SK-N-SH (cell line): Measurements from ENCODE around the gene KSR2. TPM values are rescaled to one million over a fixed set of nuclear protein-coding genes. Genes with fewer than 3 reads are reported as not detected.

Source experiments
- CTCF ChIA-PET: fragments of 300-600, 350-600 bp; formaldehyde crosslinking; extraction: SDS; loops from one replicate; lab custom pipeline; 2021; lab: Yijun Ruan, JAX
- POLR2A ChIA-PET: fragments of 350-600 bp; sonication (Branson Sonifier 250); formaldehyde crosslinking; extraction: SDS; loops from one replicate; lab custom pipeline; 2020; ENCODE audit warnings: antibody characterized with exemption, inconsistent platforms; lab: Yijun Ruan, JAX
- DNase-seq: peaks from one replicate; pipeline ENCODE4 v3.0.0; 2012
- H2AFZ ChIP-seq: fragments of 200-600 bp; sonication (generic); 2 replicates; pipeline ENCODE4 v1.8.1; 2016; ENCODE audit warnings: antibody characterized with exemption, mild to moderate bottlenecking, low read depth
- H3F3A ChIP-seq: fragments of 200-600 bp; sonication (generic); replicated peaks from 2 replicates; pipeline ENCODE3; 2016; ENCODE audit warnings: antibody characterized with exemption, mild to moderate bottlenecking; ENCODE audit not compliant: insufficient read depth
- H3K27ac ChIP-seq, 2 experiments: fragments of 200-500 bp in 1 of 2; fragments of 200-600 bp in 1 of 2; sonication (Bioruptor generic) in 1 of 2; sonication (generic), shearing (Covaris generic) in 1 of 2; 2 replicates each; pipeline versions ENCODE4 v1.5.1 to v1.6.1; 2014 to 2016; ENCODE audit warnings: low read depth in 2 of 2, inconsistent platforms in 1 of 2, low read length in 1 of 2, mild to moderate bottlenecking in 1 of 2, mixed read lengths in 1 of 2
- H3K27me3 ChIP-seq: fragments of 200-600 bp; sonication (generic), shearing (Covaris generic); 2 replicates; pipeline ENCODE4 v1.6.1; 2016; ENCODE audit warnings: mixed run types; ENCODE audit not compliant: insufficient read depth
- H3K36me3 ChIP-seq, 2 experiments: fragments of 200-500 bp in 1 of 2; fragments of 200-600 bp in 1 of 2; sonication (Bioruptor generic) in 1 of 2; sonication (generic) in 1 of 2; replicated peaks in 1 of 2; 2 replicates each; pipeline versions ENCODE3 to v1.5.1; 2014 to 2016; ENCODE audit warnings: low read length in 1 of 2, mild to moderate bottlenecking in 1 of 2; ENCODE audit not compliant: insufficient read depth in 2 of 2, control insufficient read depth in 1 of 2
- H3K4me1 ChIP-seq, 2 experiments: fragments of 200-500 bp in 1 of 2; fragments of 200-600 bp in 1 of 2; sonication (Bioruptor generic) in 1 of 2; sonication (generic), shearing (Covaris generic) in 1 of 2; 2 replicates each; pipeline versions ENCODE4 v1.5.1 to v1.6.1; 2014 to 2016; ENCODE audit warnings: low read depth in 1 of 2, low read length in 1 of 2, mixed run types in 1 of 2; ENCODE audit not compliant: insufficient read depth in 2 of 2, control insufficient read depth in 1 of 2
- H3K4me2 ChIP-seq: fragments of 200-600 bp; sonication (generic), shearing (Covaris generic); 2 replicates; pipeline ENCODE4 v1.6.1; 2017; ENCODE audit warnings: mixed run types
- H3K4me3 ChIP-seq, 2 experiments: fragments of 200-500 bp in 1 of 2; fragments of 200-600 bp in 1 of 2; sonication (Bioruptor generic) in 1 of 2; sonication (generic), shearing (Covaris generic) in 1 of 2; 2 replicates each; pipeline versions ENCODE4 v1.5.1 to v1.8.1; 2014 to 2016; ENCODE audit warnings: low read depth in 2 of 2, inconsistent platforms in 1 of 2, low read length in 1 of 2, mild to moderate bottlenecking in 1 of 2, mixed read lengths in 1 of 2, moderate library complexity in 1 of 2
- H3K79me2 ChIP-seq: fragments of 200-600 bp; sonication (generic); 2 replicates; pipeline ENCODE4 v1.8.1; 2017; ENCODE audit warnings: mild to moderate bottlenecking; ENCODE audit not compliant: insufficient read depth
- H3K9ac ChIP-seq: fragments of 200-600 bp; sonication (generic); 2 replicates; pipeline ENCODE4 v1.6.1; 2017; ENCODE audit warnings: mixed run types
- H3K9me2 ChIP-seq: fragments of 200-600 bp; sonication (generic); 2 replicates; pipeline ENCODE4 v1.6.1; 2017; ENCODE audit warnings: mixed run types
- H3K9me3 ChIP-seq: fragments of 200-600 bp; sonication (generic); 2 replicates; pipeline ENCODE4 v1.6.1; 2017; ENCODE audit warnings: mixed run types, mild to moderate bottlenecking, moderate library complexity
- H4K20me1 ChIP-seq: fragments of 200-600 bp; sonication (generic); 2 replicates; pipeline ENCODE4 v1.6.1; 2017; ENCODE audit warnings: mild to moderate bottlenecking, mixed run types; ENCODE audit not compliant: insufficient read depth
- CHD2 ChIP-seq: fragments of 150-350 bp; IDR thresholded peaks from 2 replicates; pipeline ENCODE4 v1.6.1; 2018; ENCODE audit warnings: low read length; ENCODE audit not compliant: partially characterized antibody
- EP300 ChIP-seq, 2 experiments: IDR thresholded peaks; 2 replicates each; pipeline versions ENCODE4 v1.4.0 to v1.6.1; 2012; ENCODE audit warnings: borderline replicate concordance in 1 of 2, low read depth in 1 of 2, low read length in 1 of 2
- EZH2phosphoT487 ChIP-seq: fragments of 200-600 bp; sonication (generic); IDR thresholded peaks from 2 replicates; pipeline ENCODE4 v1.6.1; 2017; ENCODE audit warnings: low read depth, mixed run types, mild to moderate bottlenecking, antibody characterized with exemption, moderate library complexity, borderline replicate concordance
- FOSL2 ChIP-seq: IDR thresholded peaks from 2 replicates; pipeline ENCODE4 v1.4.0; 2012; ENCODE audit warnings: low read depth, mild to moderate bottlenecking, moderate library complexity, borderline replicate concordance
- FOXJ3 ChIP-seq: sonication (generic); formaldehyde crosslinking; IDR thresholded peaks from 2 replicates; pipeline ENCODE4 v1.5.1; 2020; ENCODE audit warnings: mild to moderate bottlenecking, missing genetic modification reagents
- GABPA ChIP-seq: IDR thresholded peaks from 2 replicates; pipeline ENCODE4 v1.4.0; 2012; ENCODE audit warnings: low read depth, mild to moderate bottlenecking
- GATA2 ChIP-seq: sonication (generic); formaldehyde crosslinking; IDR thresholded peaks from 2 replicates; pipeline ENCODE4 v1.5.0; 2020; ENCODE audit warnings: mild to moderate bottlenecking, missing genetic modification reagents
- MXI1 ChIP-seq: IDR thresholded peaks from 2 replicates; pipeline ENCODE4 v1.6.1; 2012; ENCODE audit warnings: mild to moderate bottlenecking, low read depth, low read length, improper control_type of control experiment
- NRF1 ChIP-seq: IDR thresholded peaks from 2 replicates; pipeline ENCODE4 v1.6.1; 2012; ENCODE audit warnings: low read depth, mild to moderate bottlenecking, low read length
- SMC3 ChIP-seq: IDR thresholded peaks from 2 replicates; pipeline ENCODE4 v1.6.1; 2012; ENCODE audit warnings: low read depth, low read length, improper control_type of control experiment
- YY1 ChIP-seq: IDR thresholded peaks from 2 replicates; pipeline ENCODE4 v1.4.0; 2012; ENCODE audit warnings: low read depth, mild to moderate bottlenecking
- WGBS: methylation state at CpG from one replicate; pipeline ENCODE4 v1.1.6; 2017; ENCODE audit warnings: low lambda C conversion rate; 5-methylcytosine and 5-hydroxymethylcytosine counted together
- polyA plus RNA-seq, 3 experiments: library from polyadenylated mRNA; depleted of rRNA; stranded (reverse); fragments of >200 nt; gene quantifications; 2 replicates each; pipeline ENCODE4 v1.2.3, GENCODE V29; 2012
- TF ChIP-seq, protein P1 (sequence below): fragments of 200-600 bp; sonication (generic); IDR thresholded peaks from 2 replicates; pipeline ENCODE4 v1.6.1; 2017; ENCODE audit warnings: antibody characterized with exemption, mild to moderate bottlenecking, moderate library complexity
- TF ChIP-seq, protein P2 (sequence below): fragments of 150-350 bp; IDR thresholded peaks from 2 replicates; pipeline ENCODE4 v1.6.1; 2016; ENCODE audit warnings: mild to moderate bottlenecking, low read depth, low read length
- TF ChIP-seq, protein P3 (sequence below): IDR thresholded peaks from 2 replicates; pipeline ENCODE4; 2012
- TF ChIP-seq, protein P4 (sequence below): IDR thresholded peaks from 2 replicates; pipeline ENCODE4 v1.4.0; 2012; ENCODE audit warnings: low read depth
- TF ChIP-seq, protein P5 (sequence below): IDR thresholded peaks from 2 replicates; pipeline ENCODE4 v1.6.1; 2012; ENCODE audit warnings: mild to moderate bottlenecking, low read depth, low read length, moderate library complexity

The KSR2 gene
- polyA plus RNA-seq, 1 of the 3 experiments (the other 2 are of a cell fraction): 0.12 TPM

DNA sequence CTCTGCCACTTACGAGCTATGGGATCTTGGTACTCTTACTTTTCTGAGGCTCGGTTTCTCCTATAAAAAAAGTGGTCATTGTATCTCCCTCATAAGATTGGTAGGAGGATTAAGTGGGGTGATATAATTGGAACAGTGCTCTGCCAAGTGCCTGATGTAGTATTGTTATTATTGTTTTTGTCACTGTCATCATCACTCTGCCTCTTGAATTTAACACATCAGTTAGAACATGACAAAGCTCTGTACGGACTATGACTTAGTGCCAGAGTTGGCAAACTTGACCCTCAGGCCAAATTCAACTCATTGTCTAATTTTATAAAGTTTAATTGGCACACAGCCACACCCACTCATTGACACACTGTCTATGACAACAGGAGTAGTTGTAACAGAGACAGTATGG, 378.4 kb downstream of the KSR2 start:
- DNase-seq: no peak
- 55% methylated on average over 3 of the region's 3 CpGs for WGBS
- H3K4me1 ChIP-seq: peaks cover 0 to 11% of the 10 kb centered on the region in 2 experiments; a peak in 1 of 4 replicates
- H2AFZ ChIP-seq: no peak overlapping the region
- no peak overlapping the region for H3K27ac ChIP-seq
- no peaks in the 10 kb centered on the region for H3K27me3 ChIP-seq
- ChIA-PET CTCF (interaction anchor here (1.0 to 8.0 kb wide), 2 partner anchors 223 to 247 kb away, joined by 3 to 90 read pairs; no protein-coding TSS in a partner anchor), POLR2A (no interaction called here)
- H3K36me3 ChIP-seq: no peaks in the 10 kb centered on the region
- no peak overlapping the region for H3K4me3 ChIP-seq
- no peaks in the 10 kb centered on the region for H3K9me3 ChIP-seq
- H3K9ac ChIP-seq: no peak overlapping the region
- no peaks in the 10 kb centered on the region for H3K79me2 ChIP-seq
- H3K9me2 ChIP-seq: no peaks in the 10 kb centered on the region
- TF ChIP-seq GABPA: no peak
- no peak for TF ChIP-seq NRF1
- TF ChIP-seq CHD2: no peak
- no peak for TF ChIP-seq SMC3
- TF ChIP-seq YY1: no peak
- TF ChIP-seq, protein P1, sequence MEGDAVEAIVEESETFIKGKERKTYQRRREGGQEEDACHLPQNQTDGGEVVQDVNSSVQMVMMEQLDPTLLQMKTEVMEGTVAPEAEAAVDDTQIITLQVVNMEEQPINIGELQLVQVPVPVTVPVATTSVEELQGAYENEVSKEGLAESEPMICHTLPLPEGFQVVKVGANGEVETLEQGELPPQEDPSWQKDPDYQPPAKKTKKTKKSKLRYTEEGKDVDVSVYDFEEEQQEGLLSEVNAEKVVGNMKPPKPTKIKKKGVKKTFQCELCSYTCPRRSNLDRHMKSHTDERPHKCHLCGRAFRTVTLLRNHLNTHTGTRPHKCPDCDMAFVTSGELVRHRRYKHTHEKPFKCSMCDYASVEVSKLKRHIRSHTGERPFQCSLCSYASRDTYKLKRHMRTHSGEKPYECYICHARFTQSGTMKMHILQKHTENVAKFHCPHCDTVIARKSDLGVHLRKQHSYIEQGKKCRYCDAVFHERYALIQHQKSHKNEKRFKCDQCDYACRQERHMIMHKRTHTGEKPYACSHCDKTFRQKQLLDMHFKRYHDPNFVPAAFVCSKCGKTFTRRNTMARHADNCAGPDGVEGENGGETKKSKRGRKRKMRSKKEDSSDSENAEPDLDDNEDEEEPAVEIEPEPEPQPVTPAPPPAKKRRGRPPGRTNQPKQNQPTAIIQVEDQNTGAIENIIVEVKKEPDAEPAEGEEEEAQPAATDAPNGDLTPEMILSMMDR: no peak
- no peak for TF ChIP-seq EZH2phosphoT487
- no peak overlapping the region for H3K4me2 ChIP-seq
- no peaks in the 10 kb centered on the region for H4K20me1 ChIP-seq
- no peaks in the 10 kb centered on the region for H3F3A ChIP-seq

DNA sequence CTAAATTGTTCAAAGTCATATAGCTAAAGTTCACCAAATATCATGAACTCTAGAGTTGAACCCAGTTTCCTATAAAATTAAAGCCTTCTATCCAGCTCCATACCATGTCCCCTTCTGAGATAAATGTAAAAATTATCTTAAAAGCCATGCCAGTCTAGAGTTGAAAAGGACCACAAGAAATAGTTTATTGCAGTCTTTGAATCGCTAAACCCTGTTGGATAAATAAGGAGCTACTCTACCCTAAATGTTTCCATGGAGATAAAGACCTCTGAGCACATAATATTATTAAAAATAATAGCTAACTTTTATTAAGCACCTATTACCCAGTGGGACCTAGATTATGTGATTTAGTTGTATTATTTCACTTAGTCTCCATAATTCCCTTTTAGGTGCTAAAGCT, 379.8 kb downstream of the KSR2 start:
- H3K27me3 ChIP-seq: no peaks in the 10 kb centered on the region
- no peak overlapping the region for H3K9ac ChIP-seq
- no peaks in the 10 kb centered on the region for H3K36me3 ChIP-seq
- TF ChIP-seq, protein P2, sequence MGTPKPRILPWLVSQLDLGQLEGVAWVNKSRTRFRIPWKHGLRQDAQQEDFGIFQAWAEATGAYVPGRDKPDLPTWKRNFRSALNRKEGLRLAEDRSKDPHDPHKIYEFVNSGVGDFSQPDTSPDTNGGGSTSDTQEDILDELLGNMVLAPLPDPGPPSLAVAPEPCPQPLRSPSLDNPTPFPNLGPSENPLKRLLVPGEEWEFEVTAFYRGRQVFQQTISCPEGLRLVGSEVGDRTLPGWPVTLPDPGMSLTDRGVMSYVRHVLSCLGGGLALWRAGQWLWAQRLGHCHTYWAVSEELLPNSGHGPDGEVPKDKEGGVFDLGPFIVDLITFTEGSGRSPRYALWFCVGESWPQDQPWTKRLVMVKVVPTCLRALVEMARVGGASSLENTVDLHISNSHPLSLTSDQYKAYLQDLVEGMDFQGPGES: no peak
- TF ChIP-seq, protein P3, sequence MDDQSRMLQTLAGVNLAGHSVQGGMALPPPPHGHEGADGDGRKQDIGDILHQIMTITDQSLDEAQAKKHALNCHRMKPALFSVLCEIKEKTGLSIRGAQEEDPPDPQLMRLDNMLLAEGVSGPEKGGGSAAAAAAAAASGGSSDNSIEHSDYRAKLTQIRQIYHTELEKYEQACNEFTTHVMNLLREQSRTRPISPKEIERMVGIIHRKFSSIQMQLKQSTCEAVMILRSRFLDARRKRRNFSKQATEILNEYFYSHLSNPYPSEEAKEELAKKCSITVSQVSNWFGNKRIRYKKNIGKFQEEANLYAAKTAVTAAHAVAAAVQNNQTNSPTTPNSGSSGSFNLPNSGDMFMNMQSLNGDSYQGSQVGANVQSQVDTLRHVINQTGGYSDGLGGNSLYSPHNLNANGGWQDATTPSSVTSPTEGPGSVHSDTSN: no peak
- TF ChIP-seq EP300 (IDR thresholded peaks at IDR 0.05; ENCODE audit: borderline replicate concordance in 1 of 2, low read depth in 1 of 2, low read length in 1 of 2) (no peak), FOSL2 (no peak), FOXJ3 (CRISPR knock-in tag) (no peak), MXI1 (no peak), YY1 (no peak), GABPA (no peak), GATA2 (CRISPR knock-in tag) (no peak)
- TF ChIP-seq, protein P4, sequence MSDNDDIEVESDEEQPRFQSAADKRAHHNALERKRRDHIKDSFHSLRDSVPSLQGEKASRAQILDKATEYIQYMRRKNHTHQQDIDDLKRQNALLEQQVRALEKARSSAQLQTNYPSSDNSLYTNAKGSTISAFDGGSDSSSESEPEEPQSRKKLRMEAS: no peak
- TF ChIP-seq, protein P1: no peak
- TF ChIP-seq, protein P5, sequence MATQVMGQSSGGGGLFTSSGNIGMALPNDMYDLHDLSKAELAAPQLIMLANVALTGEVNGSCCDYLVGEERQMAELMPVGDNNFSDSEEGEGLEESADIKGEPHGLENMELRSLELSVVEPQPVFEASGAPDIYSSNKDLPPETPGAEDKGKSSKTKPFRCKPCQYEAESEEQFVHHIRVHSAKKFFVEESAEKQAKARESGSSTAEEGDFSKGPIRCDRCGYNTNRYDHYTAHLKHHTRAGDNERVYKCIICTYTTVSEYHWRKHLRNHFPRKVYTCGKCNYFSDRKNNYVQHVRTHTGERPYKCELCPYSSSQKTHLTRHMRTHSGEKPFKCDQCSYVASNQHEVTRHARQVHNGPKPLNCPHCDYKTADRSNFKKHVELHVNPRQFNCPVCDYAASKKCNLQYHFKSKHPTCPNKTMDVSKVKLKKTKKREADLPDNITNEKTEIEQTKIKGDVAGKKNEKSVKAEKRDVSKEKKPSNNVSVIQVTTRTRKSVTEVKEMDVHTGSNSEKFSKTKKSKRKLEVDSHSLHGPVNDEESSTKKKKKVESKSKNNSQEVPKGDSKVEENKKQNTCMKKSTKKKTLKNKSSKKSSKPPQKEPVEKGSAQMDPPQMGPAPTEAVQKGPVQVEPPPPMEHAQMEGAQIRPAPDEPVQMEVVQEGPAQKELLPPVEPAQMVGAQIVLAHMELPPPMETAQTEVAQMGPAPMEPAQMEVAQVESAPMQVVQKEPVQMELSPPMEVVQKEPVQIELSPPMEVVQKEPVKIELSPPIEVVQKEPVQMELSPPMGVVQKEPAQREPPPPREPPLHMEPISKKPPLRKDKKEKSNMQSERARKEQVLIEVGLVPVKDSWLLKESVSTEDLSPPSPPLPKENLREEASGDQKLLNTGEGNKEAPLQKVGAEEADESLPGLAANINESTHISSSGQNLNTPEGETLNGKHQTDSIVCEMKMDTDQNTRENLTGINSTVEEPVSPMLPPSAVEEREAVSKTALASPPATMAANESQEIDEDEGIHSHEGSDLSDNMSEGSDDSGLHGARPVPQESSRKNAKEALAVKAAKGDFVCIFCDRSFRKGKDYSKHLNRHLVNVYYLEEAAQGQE: no peak
- ChIA-PET CTCF (interaction anchor here (1.0 to 8.0 kb wide), 10 partner anchors 27 to 376 kb away, joined by 3 to 90 read pairs (median 4); no protein-coding TSS in a partner anchor), POLR2A (no interaction called here)
- H3K27ac ChIP-seq: no peak overlapping the region
- no peak for DNase-seq
- H3K4me2 ChIP-seq: no peak overlapping the region
- no peaks in the 10 kb centered on the region for H4K20me1 ChIP-seq
- H3F3A ChIP-seq: no peaks in the 10 kb centered on the region
- H3K9me2 ChIP-seq: no peaks in the 10 kb centered on the region
- H3K4me3 ChIP-seq: no peak overlapping the region
- H3K79me2 ChIP-seq: no peaks in the 10 kb centered on the region
- no peak overlapping the region for H2AFZ ChIP-seq
- no peaks in the 10 kb centered on the region for H3K9me3 ChIP-seq
- 53% methylated on average over 1 of the region's 1 CpG for WGBS
- peaks cover 0 to 7% of the 10 kb centered on the region in 2 experiments; a peak in 1 of 4 replicates for H3K4me1 ChIP-seq
